Gastrocnemius medialis (tissue), 4 donors: ENCODE results near the gene RPA1.

Source experiments
- POLR2A ChIP-seq, 2 donors: fragments of 450-650 bp; IDR thresholded peaks; one replicate each; pipeline ENCODE4 v1.6.1; 2017; ENCODE audit warnings: antibody characterized with exemption in 2 of 2, mild to moderate bottlenecking in 2 of 2, moderate library complexity in 2 of 2
- TF ChIP-seq, protein P1 (sequence below), 5 experiments: fragments of 450-650 bp in 3 of 5; fragments of 200-600 bp in 2 of 5; sonication (generic) in 2 of 5; IDR thresholded peaks in 4 of 5; conservative IDR thresholded peaks in 1 of 5; 1 replicate in 4 of 5; 2 replicates in 1 of 5; pipeline ENCODE4 v1.5.1; 2016 to 2019; ENCODE audit warnings: antibody characterized with exemption in 5 of 5, mild to moderate bottlenecking in 3 of 5, moderate library complexity in 3 of 5

DNA sequence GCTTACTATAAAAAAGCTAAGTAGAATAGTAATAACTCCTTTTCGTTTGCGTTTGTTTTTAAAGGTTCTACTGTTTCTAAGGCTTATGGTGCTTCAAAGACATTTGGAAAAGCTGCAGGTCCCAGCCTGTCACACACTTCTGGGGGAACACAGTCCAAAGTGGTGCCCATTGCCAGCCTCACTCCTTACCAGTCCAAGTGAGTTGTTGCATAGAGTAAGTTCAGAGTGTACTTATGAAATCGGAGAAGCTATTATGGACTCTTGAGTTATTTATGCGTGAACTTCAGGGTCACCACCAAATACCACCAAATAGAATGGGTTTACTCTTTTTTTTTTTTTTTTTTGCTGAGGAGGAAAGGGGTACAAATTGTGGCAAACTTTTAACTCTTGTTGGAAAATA lies 45.8 kb downstream of the RPA1 start:
- TF ChIP-seq, protein P1, sequence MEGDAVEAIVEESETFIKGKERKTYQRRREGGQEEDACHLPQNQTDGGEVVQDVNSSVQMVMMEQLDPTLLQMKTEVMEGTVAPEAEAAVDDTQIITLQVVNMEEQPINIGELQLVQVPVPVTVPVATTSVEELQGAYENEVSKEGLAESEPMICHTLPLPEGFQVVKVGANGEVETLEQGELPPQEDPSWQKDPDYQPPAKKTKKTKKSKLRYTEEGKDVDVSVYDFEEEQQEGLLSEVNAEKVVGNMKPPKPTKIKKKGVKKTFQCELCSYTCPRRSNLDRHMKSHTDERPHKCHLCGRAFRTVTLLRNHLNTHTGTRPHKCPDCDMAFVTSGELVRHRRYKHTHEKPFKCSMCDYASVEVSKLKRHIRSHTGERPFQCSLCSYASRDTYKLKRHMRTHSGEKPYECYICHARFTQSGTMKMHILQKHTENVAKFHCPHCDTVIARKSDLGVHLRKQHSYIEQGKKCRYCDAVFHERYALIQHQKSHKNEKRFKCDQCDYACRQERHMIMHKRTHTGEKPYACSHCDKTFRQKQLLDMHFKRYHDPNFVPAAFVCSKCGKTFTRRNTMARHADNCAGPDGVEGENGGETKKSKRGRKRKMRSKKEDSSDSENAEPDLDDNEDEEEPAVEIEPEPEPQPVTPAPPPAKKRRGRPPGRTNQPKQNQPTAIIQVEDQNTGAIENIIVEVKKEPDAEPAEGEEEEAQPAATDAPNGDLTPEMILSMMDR (IDR thresholded peaks at IDR 0.05 in 4 of 5, conservative IDR thresholded peaks at IDR 0.05 in 1 of 5), result no peak
- TF ChIP-seq POLR2A (IDR thresholded peaks at IDR 0.05), result no peak
